GM18870 (cell line): ENCODE data around the gene C1orf210.

Experiments
- ATAC-seq: cut with Tn5 transposase; IDR thresholded peaks from one replicate; pipeline ENCODE4 v1.9.1; 2021; ENCODE audit warnings: moderate library complexity; ENCODE audit not compliant: unreplicated experiment

The C1orf210 gene

GRCh38 chr1:43253173-43253572 lies 32.2 kb downstream of the C1orf210 start:
- no peak for ATAC-seq

- ATAC-seq = no peak
These were observed 33.2 kb downstream of the C1orf210 start for GRCh38 chr1:43252225-43252624.

- no peak for ATAC-seq
These were observed 34.4 kb downstream of the C1orf210 start for GRCh38 chr1:43251024-43251423.

DNA sequence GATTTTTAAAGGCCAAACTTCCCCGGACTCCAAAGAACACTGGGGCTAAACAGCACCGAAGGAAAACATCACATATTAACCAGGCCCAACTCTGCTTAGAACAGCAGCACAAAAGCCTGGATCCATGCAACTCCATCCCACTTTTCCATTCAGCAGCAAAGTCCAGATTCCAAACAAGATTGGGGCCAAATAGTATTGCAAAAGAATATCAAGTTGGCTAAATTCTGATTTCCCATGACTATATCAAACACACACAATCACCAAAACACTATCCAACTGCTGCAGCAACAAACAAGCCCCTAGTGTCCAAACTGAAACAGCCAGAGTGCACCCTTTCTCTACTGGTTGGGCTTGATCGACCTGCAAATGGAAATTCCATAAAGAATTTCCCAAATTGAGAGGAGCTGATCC lies 35.0 kb downstream of the C1orf210 start:
- no peak for ATAC-seq

GRCh38 chr1:43247256-43247921 lies 38.0 kb downstream of the C1orf210 start:
- ATAC-seq = no peak

DNA sequence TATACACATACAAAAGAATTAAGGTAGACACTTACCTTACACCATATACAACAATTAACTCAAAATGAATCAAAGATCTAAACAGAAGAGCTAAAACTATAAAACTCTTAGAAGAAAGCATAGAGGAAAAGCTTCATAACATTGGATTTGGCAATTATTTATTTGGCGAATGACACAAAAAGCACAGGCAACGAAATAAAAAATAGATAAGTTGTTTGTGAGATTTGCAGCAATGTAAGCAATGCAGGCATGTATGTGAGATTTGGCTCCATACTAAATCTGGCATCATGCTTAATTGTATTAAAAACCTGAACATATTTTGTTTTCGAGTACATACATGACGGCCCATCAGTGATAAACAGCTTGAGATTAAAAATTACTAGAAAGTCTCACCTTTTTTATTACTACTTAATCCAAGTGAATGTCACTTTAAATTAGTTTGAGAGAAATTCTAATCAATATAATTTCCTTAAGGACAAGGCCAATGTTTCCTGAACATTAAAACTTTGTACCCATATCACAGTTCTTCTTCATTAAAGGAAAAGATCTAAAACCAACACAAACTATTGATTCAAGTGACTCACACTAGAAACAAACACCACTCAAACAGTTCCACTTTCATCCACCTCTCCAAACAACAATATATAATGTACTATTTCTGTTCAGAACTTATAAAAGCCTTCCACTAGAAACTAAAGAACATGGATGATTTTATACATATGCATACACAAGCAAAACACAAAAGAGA lies 38.7 kb downstream of the C1orf210 start:
- no peak for ATAC-seq

DNA sequence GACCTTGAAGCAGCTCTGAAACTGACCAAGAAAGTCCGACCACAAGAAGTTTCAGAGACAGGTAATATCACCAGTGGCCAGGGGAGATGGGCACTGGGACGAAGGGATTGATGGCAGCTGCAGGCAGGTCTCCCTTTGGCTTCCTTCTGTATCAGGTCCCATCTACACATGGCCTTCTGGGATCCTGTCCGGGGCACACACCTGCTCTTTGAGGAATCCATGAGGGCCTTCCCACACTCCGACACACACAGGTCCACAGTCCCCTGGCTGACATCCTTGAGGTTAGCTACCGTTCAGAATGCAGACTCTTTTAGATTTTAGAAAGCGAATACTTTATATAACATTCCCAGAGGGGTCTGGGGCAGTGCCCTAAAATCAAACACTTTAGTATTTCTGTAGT lies 42.1 kb downstream of the C1orf210 start:
- no peak for ATAC-seq

DNA sequence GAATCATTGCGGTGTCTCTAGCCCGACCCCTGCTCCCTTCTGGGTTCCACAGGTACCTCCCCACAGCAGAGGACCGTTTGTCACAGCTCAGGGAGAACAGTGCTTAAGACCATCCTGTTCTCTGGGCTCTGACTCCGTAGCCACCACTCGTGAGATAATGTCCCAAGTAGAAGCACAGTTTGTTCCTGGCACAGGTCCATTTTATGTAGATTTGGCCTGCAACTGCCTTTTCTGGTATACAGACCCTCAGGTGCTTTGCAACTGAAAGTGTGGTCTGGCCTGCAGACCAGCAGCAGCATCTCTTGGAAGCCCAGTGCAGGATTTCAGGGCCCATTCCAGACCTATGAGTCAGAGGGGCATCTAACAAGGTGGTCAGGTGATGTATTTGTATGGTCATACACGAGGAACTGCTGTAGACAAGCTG lies 44.0 kb downstream of the C1orf210 start:
- ATAC-seq = no peak

DNA sequence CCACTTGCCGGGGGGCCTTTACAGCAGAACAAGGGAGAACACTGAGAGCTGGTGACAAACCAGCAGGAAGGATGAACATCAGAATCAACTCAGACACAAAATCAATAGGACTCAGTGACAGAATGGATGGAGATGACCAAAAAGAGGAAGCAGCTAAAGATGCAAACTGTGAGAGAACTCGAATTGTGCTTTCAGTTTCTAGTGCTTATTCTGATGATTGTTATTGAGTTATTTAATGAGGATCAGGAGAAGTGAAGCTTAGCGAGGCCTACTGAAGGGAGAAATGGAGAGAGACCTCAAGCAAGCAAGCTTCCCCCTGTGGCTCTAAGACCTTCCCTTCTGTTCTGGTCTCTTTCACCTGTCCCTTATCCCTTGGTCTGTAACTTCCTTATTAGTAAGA lies 45.9 kb downstream of the C1orf210 start:
- peak; percentile 61 for ATAC-seq

- ATAC-seq = no peak
These were observed 46.4 kb downstream of the C1orf210 start for GRCh38 chr1:43238991-43239469.

GRCh38 chr1:43238085-43238484 lies 47.3 kb downstream of the C1orf210 start:
- ATAC-seq = no peak

- ATAC-seq = no peak
These were observed 48.3 kb downstream of the C1orf210 start for GRCh38 chr1:43237121-43237520.

DNA sequence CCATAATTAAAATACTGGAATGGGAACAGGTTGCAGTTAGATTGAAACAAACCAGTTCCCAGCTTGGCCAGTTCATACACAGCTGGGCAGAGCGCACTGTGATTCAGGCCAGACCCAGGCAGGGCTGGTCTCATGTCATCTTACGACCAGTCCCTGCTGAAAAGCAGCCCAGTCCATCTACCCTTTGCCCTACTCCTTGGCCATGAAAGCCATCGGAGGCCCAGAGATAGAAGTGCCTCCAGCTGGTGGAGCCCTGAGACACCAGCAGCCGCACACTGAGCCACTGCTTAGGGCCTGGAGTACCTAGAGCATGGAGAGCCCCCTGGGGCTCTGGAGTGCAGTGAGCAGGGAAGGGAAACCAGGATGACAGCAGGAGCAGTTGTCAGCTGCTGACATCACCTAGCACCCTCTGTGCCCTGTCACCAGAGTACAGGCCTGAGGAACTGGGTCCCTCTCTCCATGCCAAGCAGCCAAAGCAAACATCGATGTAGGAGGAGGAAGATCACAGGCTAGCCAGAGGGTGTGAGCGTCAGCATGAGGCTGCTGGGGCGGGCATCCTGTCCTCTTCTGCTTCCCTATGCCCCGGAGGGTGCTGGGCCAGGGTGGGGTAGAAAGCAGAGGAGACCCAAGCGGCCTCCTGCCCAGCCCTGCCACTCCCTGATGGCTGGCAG lies 49.8 kb downstream of the C1orf210 start:
- ATAC-seq = no peak

DNA sequence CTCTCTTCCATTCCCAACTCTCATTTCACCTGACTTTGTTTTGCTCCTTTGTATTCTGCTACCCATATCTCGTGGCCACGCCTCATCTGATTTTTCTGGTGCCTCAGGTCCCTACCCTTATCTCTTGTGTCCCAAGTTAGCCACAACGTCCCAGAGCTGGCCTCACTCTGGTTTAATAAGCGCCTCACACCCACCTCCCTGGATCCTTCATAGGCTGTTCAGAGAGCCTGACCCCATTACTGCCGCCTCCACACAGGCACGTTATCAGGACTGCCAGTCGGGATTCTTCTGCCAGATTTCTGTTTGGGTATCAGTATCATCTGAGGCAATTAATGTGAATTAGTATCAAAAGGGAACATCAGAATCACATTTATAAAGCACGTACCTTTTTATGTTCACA lies 50.3 kb downstream of the C1orf210 start:
- no peak for ATAC-seq

GRCh38 chr1:43234267-43234666 lies 51.1 kb downstream of the C1orf210 start:
- ATAC-seq = no peak

DNA sequence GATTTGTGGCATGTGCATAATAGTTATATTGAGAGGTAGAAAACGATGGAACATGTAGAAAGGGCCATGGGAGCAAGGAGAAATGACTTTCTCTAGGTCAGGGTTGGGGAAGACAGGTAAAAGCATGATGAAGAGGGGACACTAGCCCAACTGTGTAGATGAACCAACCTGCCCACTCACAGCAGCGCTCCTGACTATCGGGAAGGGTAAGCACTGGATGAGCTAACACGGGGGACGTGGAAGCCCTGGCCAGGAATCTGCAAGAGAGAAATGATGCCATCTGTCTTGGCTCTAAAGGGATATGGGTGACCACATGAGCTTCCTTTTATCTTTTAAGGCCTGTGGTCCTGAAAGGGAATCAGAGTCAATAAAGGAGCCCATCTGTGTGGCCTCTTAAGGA lies 51.8 kb downstream of the C1orf210 start:
- no peak for ATAC-seq

- ATAC-seq = no peak
These were observed 52.9 kb downstream of the C1orf210 start for GRCh38 chr1:43232482-43232881.

- no peak for ATAC-seq
These were observed 53.3 kb downstream of the C1orf210 start for GRCh38 chr1:43232074-43232473.
